SU-DHL-6 (cell line): ENCODE results near the gene SEMA6D.

ENCODE experiments used
- EZH2phosphoT487 ChIP-seq: fragments of 200-600 bp; sonication (generic), shearing (Covaris generic); conservative IDR thresholded peaks from 2 replicates; pipeline ENCODE4 v1.6.1; 2018; ENCODE audit warnings: mild to moderate bottlenecking, antibody characterized with exemption, low read length, moderate library complexity, mixed read lengths
- TF ChIP-seq, protein P1 (sequence below): fragments of 200-600 bp; sonication (generic); IDR thresholded peaks from one replicate; pipeline ENCODE4 v1.5.1; 2017; ENCODE audit warnings: antibody characterized with exemption, mild to moderate bottlenecking, low read length, moderate library complexity; ENCODE audit not compliant: insufficient read depth, poor library complexity, severe bottlenecking

DNA sequence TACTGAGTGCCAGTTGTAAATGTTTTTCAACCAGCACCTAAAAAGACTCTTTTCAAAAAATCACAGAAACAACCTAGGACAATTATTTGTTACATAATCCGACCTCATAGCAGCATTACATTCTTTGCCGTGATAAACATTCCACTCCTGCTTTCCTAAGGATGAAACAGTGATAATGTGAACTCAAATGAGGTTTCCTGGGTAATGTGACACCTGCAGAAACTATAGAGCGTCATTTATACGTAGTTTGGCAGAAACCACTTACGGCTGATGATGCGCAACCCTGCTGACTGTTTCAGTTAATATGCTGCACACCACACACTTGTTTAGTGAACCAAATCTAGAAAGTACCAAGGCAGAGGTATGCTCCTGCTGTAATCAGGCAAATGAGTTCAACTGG, 55.8 kb downstream of the SEMA6D start:
- TF ChIP-seq, protein P1, sequence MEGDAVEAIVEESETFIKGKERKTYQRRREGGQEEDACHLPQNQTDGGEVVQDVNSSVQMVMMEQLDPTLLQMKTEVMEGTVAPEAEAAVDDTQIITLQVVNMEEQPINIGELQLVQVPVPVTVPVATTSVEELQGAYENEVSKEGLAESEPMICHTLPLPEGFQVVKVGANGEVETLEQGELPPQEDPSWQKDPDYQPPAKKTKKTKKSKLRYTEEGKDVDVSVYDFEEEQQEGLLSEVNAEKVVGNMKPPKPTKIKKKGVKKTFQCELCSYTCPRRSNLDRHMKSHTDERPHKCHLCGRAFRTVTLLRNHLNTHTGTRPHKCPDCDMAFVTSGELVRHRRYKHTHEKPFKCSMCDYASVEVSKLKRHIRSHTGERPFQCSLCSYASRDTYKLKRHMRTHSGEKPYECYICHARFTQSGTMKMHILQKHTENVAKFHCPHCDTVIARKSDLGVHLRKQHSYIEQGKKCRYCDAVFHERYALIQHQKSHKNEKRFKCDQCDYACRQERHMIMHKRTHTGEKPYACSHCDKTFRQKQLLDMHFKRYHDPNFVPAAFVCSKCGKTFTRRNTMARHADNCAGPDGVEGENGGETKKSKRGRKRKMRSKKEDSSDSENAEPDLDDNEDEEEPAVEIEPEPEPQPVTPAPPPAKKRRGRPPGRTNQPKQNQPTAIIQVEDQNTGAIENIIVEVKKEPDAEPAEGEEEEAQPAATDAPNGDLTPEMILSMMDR, result no peak
- TF ChIP-seq EZH2phosphoT487, result no peak
